Sigmoid colon (tissue), 4 donors: ENCODE data around the gene RACGAP1.

Source experiments
- CTCF ChIP-seq, 4 experiments: fragments of 450-650 bp in 3 of 4; fragments of 200-600 bp in 1 of 4; IDR thresholded peaks; one replicate each; pipeline ENCODE4 v1.5.1; 2016 to 2019; ENCODE audit warnings: antibody characterized with exemption in 4 of 4, mild to moderate bottlenecking in 3 of 4, moderate library complexity in 2 of 4
- POLR2A ChIP-seq, 2 donors: fragments of 450-650 bp; IDR thresholded peaks; one replicate each; pipeline ENCODE4 v1.6.1; 2016; ENCODE audit warnings: antibody characterized with exemption in 2 of 2, mild to moderate bottlenecking in 2 of 2, moderate library complexity in 2 of 2
- POLR2AphosphoS5 ChIP-seq, 4 donors: sonication (generic); formaldehyde crosslinking; IDR thresholded peaks; one replicate each; pipeline ENCODE4 v1.6.1; 2017; ENCODE audit warnings: antibody characterized with exemption in 4 of 4

- TF ChIP-seq POLR2A (IDR thresholded peaks at IDR 0.05) = no peak
- TF ChIP-seq CTCF (IDR thresholded peaks at IDR 0.05) = no peak
- no peak for TF ChIP-seq POLR2AphosphoS5 (IDR thresholded peaks at IDR 0.05)
Measured at GRCh38 chr12:50006280-50006679, 19.0 kb downstream of the RACGAP1 start.
